NCI-H524 (cell line): ENCODE results near the gene SMYD4.
"Not testable (repeated sequence)": the region's sequence is repeated elsewhere in the genome, so short reads cannot be mapped to it uniquely, and the experiment has no call there.

Experiments
- DNase-seq, 2 experiments: peaks; one replicate each; lab custom pipeline; 2025; lab: John Stamatoyannopoulos, UW

The SMYD4 gene

DNA sequence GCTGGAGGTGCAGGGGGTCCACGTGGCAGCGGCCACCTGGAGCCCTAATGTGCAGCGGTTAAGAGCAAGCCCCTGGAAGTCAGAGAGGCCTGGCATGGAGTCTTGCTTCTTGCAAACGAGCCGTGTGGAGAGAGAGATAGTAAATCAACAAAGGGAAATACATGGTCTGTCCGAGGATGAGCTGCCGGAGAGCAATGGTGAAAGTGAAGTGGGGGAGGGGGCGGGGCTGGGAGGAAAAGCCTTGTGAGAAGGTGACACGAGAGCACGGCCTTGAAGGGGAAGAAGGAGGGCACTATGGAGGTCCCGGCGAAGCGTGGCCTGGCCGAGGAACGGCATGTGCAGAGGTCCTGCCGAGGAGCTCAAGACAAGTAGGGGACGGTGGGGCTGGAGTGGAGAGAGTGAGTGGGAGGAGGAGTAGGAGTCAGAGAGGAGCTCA, 73.9 kb downstream of the SMYD4 start:
- no peak for DNase-seq

DNA sequence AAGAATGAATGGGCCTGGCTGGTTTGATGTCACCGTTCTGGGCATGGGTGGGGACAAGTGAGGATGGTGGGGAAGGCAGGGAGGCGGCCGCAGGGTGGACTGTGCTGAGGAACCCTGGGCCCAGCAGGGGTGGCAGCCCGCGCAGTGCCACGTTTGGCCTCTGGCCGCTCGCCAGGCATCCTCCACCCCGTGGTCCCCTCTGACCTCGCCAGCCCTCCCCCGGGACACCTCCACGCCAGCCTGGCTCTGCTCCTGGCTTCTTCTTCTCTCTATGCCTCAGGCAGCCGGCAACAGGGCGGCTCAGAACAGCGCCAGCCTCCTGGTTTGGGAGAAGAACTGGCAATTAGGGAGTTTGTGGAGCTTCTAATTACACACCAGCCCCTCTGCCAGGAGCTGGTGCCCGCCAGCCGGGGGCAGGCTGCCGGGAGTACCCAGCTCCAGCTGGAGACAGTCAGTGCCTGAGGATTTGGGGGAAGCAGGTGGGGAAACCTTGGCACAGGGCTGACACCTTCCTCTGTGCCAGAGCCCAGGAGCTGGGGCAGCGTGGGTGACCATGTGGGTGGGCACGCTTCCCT, 74.4 kb downstream of the SMYD4 start:
- DNase-seq: no peak

DNA sequence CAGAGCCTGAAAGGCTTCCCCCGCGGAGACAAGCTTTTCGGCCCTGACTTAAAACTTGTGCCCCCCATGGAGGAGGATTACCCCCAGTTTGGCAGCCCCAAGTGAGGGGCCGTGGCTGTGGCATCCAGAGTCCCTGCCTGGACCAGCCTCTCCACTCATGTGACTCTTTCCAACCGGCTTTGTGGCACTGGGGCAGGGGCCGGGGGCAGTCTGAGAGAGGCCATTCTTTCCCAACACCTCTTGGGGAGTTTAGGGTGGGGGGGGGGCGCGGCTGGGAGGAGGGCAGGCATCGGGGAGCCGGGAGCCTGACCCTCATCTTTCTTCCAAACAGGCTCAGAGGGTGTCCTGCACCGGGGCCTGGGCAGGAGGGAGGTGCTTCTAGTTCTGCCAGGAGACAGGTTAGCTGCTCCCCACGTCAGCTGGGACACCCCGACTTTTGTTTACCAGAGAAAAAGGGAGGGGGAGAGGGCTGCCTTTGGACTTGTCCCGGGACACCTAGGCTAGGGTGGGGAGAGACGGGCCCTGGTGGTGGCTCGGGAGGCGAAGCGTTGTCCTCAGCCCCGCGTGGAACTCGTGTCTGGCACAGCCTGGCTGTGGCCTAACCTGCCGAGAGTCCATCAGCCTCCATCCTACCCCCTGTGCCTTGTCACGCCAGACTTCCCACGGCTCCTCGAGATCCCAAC, 75.1 kb downstream of the SMYD4 start:
- DNase-seq: no peak

DNA sequence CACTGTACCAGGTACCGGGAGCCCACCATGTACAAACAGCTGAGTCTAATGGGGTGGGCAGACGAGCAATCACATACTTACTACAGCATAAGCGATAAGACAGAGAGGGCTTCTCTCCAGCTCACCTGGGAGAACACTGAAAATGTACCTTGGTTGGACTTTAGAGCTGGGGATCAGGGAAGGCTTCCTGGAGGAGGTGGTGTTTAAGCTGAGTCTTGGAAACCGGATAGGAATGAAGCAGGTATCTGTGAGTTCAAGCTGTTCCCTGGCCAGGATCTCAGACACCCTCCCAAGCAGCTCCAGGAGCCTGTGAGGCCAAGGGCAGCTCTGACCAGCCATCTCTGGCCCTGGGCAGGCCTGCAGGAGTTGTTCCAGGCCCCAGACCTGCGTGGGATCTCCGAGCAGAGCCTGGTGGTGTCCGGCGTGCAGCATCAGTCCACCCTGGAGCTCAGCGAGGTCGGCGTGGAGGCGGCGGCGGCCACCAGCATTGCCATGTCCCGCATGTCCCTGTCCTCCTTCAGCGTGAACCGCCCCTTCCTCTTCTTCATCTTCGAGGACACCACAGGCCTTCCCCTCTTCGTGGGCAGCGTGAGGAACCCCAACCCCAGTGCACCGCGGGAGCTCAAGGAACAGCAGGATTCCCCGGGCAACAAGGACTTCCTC, 75.8 kb downstream of the SMYD4 start:
- DNase-seq: no peak

DNA sequence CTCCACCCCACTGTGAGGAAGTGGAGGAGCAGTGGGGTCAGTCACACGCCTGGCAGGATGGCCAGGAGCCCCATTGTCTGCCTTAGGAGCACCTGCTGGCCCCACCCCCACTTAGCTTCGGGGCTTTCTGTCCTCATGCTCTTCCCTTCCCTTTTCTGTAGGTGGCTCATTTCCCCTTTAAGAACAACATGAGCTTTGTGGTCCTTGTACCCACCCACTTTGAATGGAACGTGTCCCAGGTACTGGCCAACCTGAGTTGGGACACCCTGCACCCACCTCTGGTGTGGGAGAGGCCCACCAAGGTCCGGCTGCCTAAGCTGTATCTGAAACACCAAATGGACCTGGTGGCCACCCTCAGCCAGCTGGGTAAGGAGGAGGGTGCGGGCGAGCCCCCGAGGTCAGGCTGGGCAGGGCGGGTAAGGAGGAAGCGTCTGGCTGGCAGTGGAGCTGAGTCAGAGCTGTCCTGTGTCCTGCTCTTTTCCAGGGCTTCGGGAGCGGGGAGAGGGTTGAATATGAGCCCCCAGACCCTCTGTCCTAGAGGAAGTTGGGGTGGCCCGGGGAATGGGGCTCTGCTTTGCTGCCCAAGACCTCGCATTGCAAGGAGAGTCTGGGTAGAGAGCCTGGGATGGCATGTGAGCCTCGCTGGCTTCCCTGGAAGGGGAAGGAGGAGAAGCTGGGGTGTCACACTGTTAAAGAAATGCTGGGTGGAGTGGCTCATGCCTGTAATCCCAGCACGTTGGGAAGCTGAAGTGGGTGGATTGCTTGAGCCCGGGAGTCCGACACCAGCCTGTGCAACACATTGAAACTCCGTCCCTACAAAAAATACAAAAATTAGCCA, 77.1 kb downstream of the SMYD4 start:
- DNase-seq: no peak

DNA sequence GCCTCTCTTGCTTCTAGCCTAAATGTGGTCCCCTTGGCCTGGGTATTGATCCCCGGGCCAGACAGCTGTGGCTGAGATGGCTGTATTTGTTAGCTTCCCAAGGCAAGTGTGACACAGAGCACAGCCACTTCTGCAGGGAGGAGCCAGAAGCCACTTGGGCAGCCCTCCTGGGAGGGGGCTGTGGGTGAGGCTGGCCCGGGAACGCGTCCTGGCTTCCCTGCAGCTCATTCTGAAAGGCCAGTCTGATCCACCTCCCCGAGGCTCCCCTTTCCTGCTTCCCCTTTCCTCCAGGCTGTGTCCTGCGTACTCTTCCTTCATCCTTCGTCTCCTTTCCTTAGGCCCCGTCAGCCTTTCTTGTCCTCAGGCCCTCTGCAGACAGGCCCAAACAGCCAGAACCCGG, 79.1 kb downstream of the SMYD4 start:
- DNase-seq: no peak

DNA sequence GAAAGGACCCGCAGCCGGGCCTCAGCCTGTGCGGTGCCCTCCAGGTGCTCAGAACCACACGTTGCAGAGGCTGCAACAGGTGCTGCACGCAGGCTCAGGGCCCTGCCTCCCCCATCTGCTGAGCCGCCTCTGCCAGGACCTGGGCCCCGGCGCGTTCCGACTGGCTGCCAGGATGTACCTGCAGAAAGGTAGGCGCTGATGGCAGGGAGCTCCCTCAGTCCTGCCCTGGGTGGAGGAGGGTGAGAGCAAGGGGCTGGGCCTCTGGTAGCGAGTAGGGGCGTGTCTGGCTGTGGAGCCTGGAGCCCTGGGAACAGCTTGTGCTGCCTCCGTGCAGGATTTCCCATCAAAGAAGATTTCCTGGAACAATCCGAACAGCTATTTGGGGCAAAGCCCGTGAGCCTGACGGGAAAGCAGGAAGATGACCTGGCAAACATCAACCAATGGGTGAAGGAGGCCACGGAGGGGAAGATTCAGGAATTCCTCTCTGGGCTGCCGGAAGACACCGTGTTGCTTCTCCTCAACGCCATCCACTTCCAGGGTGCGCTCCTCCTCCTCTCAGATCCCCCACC, 82.6 kb downstream of the SMYD4 start:
- DNase-seq: no peak

DNA sequence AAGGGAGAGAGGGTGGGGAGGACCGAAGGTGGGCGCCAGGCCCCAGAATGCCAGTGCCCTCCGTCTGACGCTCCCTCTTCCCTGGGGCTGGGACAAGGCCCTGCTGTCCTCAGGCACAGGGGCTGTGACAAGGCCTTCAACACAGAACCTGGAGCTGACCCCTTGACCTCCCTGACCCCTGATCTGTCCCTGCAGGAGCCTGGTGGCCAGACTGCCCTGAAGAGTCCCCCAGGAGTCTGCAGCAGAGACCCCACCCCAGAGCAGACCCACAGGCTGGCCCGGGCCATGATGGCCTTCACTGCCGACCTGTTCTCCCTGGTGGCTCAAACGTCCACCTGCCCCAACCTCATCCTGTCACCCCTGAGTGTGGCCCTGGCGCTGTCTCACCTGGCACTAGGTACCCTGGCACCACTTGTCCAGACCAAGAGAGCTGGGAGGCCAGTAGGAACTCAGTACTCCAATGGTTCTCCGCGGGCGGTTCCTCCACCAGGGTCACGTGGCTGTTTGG, 84.1 kb downstream of the SMYD4 start:
- DNase-seq: no peak

DNA sequence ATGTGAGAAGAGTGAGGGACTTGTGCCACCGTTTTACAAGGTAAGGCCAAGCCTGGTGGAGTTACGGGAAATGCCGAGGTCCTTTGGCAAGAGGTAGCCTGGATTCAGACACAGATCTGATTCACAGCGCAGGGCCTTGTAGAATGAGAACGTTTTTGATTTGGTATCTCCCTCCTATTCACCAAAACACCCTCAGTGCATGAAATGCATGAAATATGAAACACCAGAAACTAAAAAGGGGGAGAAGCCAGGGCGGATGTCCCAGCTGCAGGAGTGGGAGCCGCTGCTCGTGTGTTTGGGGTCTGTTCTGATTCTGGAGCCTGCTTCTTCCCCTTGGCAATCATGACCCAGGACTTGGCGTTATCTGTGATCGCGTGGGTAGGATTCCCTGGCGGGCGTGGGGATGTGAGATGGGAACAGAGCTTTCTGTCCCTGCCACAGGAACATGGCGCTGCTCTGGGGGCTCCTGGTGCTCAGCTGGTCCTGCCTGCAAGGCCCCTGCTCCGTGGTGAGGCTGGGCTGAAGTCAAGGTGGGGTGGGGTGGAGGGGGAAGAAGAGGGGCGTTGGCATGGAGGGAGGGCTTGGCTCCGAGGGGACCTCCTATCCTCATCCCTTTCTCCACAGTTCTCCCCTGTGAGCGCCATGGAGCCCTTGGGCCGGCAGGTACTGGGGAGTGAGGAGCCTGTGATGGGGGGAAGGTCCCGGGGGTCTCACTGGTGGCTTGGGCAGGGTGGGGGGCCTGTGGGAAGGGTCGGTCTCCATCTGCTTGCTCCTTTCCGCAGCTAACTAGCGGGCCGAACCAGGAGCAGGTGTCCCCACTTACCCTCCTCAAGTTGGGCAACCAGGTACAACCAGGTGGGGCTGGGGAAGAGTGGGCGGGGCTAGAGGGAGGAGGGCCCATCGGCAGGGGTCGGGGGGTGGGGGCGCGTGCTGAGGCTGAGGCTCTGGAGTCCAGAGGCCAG, 84.9 kb downstream of the SMYD4 start:
- no peak for DNase-seq

DNA sequence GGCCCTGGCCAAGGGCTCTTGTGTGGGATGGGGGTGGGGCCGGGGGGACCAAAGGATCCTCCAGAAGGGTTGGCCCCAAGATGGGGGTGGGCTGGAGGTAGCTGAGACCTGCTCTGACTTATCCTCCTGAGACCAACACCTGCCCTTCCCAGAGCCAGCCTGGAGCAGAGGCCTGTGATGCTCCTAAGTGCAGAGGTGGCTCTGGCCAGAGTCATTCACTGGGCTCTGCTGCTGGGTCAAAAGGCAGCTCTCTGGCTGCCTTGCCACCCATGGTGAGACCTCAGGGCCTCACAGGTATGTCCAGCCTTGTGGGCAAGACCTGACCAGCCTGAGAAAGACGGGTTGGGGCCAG, 86.6 kb downstream of the SMYD4 start:
- DNase-seq: no peak

DNA sequence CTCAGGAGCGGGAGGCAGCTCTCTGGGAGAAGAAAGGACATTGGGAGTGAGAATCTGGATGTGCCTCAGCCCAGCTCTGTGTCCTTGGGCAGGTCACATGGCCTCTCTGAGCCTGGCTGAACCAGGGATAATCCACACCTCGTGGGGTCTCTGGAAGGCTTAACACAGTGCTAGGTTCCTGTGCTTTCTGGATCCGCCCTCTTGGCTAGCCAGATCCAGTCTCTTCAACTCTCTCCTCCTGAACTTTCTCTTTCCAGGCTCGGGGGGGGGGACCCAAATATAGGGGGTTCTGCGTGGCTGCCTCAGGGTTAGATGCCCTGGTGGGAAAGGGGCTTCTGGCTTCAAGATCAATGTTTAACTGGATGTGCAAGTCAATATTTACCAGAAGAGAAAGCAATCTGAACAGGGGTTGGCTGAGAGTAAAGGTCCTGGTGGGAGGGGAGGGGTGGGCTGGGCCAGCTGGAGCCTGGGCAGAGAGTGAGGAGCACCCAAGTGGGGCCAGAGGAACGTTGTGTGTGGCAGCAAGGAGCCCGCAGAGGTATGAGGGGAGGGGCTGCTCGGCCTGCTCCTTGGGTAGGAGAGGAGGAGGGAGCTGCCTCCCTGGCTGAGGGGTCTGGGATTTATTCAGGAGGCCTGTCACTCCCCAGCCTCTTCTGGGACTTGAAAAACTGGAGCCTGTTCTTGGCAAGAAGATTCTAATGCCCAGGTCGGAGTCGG, 87.2 kb downstream of the SMYD4 start, which contains the start of gene SERPINF2:
Gene SERPINF2, plus strand, starts transcription at position 501 of the 717 bp plus-strand sequence. CDS start 2,125 bp downstream, outside the sequence.
- DNase-seq: no peak

DNA sequence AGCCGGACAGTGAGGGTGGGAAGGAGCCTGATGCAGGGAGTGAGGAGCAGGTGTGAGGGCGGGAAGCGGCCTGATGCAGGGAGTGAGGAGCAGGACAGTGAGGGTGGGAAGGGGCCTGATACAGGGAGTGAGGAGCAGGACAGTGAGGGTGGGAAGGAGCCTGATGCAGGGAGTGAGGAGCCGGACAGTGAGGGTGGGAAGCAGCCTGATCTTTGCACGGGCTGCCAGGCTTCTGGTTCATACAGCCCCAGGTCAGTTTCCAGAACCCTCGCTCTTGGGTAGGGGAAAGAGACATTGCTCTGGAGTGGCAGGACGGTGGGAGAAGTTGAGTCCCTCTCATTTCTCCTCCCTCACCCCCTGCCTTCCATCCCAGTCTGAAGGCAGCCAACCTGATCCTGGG, 87.8 kb downstream of the SMYD4 start:
- not testable (repeated sequence) for DNase-seq

DNA sequence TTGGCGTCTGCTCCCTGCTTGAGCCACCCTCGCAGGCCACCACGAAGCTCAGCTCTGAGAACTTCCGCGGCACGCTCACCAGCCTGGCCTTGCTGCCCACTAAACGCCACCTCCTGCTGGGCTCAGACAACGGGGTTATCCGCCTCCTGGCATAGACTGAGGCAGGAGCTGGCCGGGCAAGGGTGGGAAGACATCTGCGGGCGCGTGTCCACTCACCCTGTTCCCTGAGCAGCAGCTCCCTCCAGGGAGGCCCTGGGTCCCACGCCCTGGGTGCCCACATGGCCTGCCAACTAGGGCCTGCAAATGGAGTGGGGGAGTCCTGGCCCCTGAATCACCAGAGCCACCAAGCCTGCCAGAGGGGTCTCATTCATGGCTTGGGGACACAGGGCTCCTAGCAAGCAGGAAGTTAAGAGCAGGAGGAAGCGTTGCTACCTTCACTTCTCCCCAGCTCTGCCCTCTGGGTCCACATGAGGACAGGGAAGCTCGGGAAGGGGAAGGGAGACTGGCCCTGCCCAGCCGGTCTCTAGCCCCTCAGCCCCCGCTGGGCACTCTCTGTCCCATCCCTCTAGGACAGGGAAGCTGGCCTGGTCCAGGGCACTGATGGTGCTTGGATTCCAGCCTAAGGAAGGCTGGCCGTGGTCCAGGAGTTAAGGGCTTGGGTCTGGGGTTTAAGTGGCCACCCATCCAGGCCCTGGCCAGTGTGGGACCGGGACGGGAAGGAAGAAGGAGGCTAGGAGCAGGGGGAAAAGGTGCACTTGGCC, 92.0 kb downstream of the SMYD4 start:
- DNase-seq: no peak

DNA sequence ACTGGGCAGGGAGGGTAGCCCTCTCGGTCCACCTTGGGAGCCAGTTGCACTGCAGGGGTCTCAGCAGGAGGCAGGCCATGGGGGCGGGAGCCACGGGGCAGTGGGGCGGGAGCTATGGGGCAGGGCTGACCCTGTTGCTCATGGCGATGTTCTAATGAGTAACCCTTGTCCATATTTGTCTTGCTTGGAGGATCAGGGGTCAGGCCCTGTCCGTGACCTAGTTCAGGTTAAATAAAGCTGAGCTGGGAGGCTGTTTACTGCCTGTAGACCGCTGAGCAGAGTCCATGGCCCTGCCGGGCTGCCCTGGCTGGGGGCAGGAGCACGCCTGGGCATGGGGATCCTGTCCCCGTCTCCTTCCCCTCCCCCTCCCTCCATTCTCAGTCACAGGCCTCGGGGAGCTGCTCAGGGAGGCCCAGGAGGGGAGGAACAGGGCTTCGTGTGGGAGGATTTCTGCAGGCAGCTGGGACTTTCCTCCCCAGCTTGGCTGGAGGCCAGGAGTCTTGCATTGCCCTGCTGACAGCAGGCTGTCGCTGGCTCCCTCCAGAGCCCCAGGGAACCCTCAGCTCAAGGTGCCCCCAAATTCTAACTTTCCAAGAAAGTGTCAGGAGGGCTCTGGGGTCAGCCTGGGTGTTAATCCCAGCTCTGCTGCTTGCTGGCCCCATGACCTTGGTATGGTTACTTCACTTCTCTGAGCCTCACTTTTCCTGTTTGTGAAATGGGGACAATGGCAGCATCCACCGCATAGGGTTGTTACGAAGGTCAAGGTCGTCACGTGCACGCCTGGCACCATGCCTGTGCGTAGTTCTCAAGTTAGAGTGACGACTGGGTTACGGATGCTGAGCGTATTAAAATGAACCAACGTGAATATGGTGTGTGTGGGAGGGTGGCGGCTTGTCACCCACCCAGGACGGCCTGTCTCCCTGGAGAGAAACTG, 93.1 kb downstream of the SMYD4 start:
- peak in 1 of 2 experiments; percentile 9 for DNase-seq

DNA sequence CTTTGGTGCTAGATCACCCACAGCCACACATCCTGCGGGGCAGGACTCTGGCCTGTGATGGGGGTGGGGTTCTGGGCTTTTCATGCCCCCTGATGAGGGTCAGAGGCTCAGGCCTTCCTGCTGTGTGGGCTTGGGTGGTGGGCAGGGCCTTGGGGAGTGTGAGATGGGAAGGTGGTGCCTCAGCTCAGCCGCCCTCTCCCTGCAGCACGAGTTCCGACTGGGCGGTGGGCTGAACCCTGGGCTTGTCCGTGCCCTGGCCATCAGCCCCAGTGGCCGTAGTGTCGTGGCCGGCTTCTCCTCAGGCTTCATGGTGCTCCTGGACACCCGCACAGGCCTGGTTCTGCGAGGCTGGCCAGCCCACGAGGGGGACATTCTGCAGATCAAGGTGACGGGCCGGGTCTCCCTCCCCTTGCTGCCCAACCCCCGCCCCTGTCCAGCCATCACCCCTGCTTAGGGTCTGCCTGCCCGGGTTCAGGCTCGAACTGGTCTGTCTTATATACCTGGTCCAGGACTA, 93.8 kb downstream of the SMYD4 start:
- DNase-seq: no peak

DNA sequence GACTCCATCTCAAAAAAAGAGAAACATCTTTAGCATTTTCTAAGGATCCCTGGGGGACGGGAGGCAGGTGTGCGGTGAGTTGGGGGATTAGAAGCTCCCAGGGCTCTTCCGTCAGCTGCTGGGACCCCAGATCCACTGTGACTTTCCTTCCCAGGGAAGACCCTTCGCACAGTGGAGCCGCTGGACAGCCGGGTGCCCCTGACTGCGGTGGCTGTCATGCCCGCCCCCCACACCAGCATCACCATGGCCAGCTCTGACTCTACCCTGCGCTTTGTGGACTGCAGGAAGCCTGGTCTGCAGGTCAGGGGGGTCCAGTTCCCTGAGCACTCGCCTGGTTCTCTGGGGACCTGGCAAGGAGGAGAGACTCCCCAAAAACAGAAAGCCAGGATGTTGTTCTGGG, 94.3 kb downstream of the SMYD4 start:
- no peak for DNase-seq

DNA sequence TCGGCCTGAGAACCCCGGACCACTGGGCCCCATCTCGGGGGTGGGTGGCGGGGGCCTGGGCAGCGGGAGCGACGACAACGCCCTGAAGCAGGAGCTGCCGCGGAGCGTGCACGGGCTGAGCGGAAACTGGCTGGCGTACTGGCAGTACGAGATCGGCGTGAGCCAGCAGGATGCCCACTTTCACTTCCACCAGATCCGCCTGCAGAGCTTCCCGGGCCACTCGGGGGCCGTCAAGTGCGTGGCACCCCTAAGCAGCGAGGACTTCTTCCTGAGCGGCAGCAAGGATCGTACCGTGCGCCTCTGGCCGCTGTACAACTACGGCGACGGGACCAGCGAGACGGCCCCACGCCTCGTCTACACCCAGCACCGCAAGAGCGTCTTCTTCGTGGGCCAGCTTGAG, 95.9 kb downstream of the SMYD4 start:
- no peak for DNase-seq

DNA sequence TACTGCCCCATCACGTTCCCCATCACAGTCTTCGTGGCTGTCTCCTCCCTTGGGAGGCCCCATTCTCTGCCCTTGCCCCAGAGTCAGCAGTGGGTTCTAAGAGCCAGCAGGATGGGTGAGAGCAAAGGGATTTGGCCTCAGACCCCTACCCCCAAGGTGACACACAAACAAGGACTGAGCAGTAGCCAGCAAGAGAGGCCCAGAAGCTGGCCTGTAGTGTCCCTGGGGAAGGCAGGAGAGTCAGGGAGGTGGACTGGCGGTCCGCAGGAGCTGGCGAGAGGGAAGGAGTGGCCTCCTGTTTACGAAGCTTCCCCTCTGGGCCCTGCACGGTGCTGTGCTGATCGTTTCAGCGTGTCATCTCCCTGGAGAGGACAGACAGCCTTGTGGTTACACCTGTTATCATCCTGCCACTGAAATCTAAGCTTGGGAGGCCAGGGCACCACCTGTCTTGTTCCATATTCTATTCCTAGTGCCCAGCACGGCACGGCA, 96.8 kb downstream of the SMYD4 start:
- DNase-seq: no peak
